ENCODE measurements around the gene ZFYVE21.

Gene ZFYVE21

GRCh38 chr14:103716899-103717411, 1.3 kb downstream of the ZFYVE21 start:
- Histone ChIP-seq H3K27me3 (ENCODE audit: low read depth, low read length) (no peaks in the 10 kb centered on the region), H3K4me1 (ENCODE audit: control insufficient read depth in 1 of 2, insufficient read depth in 2 of 2, low read length in 2 of 2) (peaks cover 3 to 50% of the 10 kb centered on the region in 2 donors), H3K36me3 (ENCODE audit: control insufficient read depth in 1 of 2, insufficient read depth in 2 of 2, low read length in 2 of 2) (no peaks in the 10 kb centered on the region), H3K4me3 (ENCODE audit: low read depth in 1 of 2, low read length in 2 of 2) (peak overlapping the region; percentile 56 to 84), H3K27ac (ENCODE audit: low read length) (no peak overlapping the region), H3K9me3 (ENCODE audit: control insufficient read depth in 1 of 2, low read length in 2 of 2) (no peaks in the 10 kb centered on the region)

- H3K4me3 ChIP-seq (ENCODE audit: low read depth in 1 of 2, low read length in 2 of 2) = peak overlapping the region; percentile 7 to 19
- no peak overlapping the region for H3K27ac ChIP-seq (ENCODE audit: low read length)
- no peaks in the 10 kb centered on the region for H3K9me3 ChIP-seq (ENCODE audit: control insufficient read depth in 1 of 2, low read length in 2 of 2)
- no peaks in the 10 kb centered on the region for H3K36me3 ChIP-seq (ENCODE audit: control insufficient read depth in 1 of 2, insufficient read depth in 2 of 2, low read length in 2 of 2)
- peaks cover 3 to 52% of the 10 kb centered on the region in 2 donors for H3K4me1 ChIP-seq (ENCODE audit: control insufficient read depth in 1 of 2, insufficient read depth in 2 of 2, low read length in 2 of 2)
- H3K27me3 ChIP-seq (ENCODE audit: low read depth, low read length) = no peaks in the 10 kb centered on the region
Measured at GRCh38 chr14:103718572-103718971, 3.0 kb downstream of the ZFYVE21 start.

- Histone ChIP-seq H3K4me1 (ENCODE audit: control insufficient read depth in 1 of 2, insufficient read depth in 2 of 2, low read length in 2 of 2) (peaks cover 8 to 59% of the 10 kb centered on the region in 2 donors), H3K27me3 (ENCODE audit: low read depth, low read length) (no peaks in the 10 kb centered on the region), H3K9me3 (ENCODE audit: control insufficient read depth in 1 of 2, low read length in 2 of 2) (no peaks in the 10 kb centered on the region), H3K36me3 (ENCODE audit: control insufficient read depth in 1 of 2, insufficient read depth in 2 of 2, low read length in 2 of 2) (no peaks in the 10 kb centered on the region), H3K4me3 (ENCODE audit: low read depth in 1 of 2, low read length in 2 of 2) (no peak overlapping the region), H3K27ac (ENCODE audit: low read length) (no peak overlapping the region)
Measured at GRCh38 chr14:103719751-103720150, 4.1 kb downstream of the ZFYVE21 start.

GRCh38 chr14:103721334-103722120, 5.9 kb downstream of the ZFYVE21 start:
- H3K36me3 ChIP-seq (ENCODE audit: control insufficient read depth in 1 of 2, insufficient read depth in 2 of 2, low read length in 2 of 2) = no peaks in the 10 kb centered on the region
- H3K4me1 ChIP-seq (ENCODE audit: control insufficient read depth in 1 of 2, insufficient read depth in 2 of 2, low read length in 2 of 2) = peaks cover 8 to 57% of the 10 kb centered on the region in 2 donors
- H3K9me3 ChIP-seq (ENCODE audit: control insufficient read depth in 1 of 2, low read length in 2 of 2) = no peaks in the 10 kb centered on the region
- no peak overlapping the region for H3K4me3 ChIP-seq (ENCODE audit: low read depth in 1 of 2, low read length in 2 of 2)
- no peak overlapping the region for H3K27ac ChIP-seq (ENCODE audit: low read length)
- no peaks in the 10 kb centered on the region for H3K27me3 ChIP-seq (ENCODE audit: low read depth, low read length)

- peak overlapping the region in 1 of 2 donors; percentile 1 for H3K4me3 ChIP-seq (ENCODE audit: low read depth in 1 of 2, low read length in 2 of 2)
- H3K27me3 ChIP-seq (ENCODE audit: low read depth, low read length) = no peaks in the 10 kb centered on the region
- H3K36me3 ChIP-seq (ENCODE audit: control insufficient read depth in 1 of 2, insufficient read depth in 2 of 2, low read length in 2 of 2) = peaks cover 0 to 13% of the 10 kb centered on the region in 2 donors
- no peak overlapping the region for H3K27ac ChIP-seq (ENCODE audit: low read length)
- H3K9me3 ChIP-seq (ENCODE audit: control insufficient read depth in 1 of 2, low read length in 2 of 2) = no peaks in the 10 kb centered on the region
- H3K4me1 ChIP-seq (ENCODE audit: control insufficient read depth in 1 of 2, insufficient read depth in 2 of 2, low read length in 2 of 2) = peaks cover 5 to 35% of the 10 kb centered on the region in 2 donors
Measured at GRCh38 chr14:103723748-103724081, 8.1 kb downstream of the ZFYVE21 start.

- Histone ChIP-seq H3K4me3 (ENCODE audit: low read depth in 1 of 2, low read length in 2 of 2) (peak overlapping the region in 1 of 2 donors; percentile 1), H3K27ac (ENCODE audit: low read length) (peak overlapping the region; percentile 23), H3K27me3 (ENCODE audit: low read depth, low read length) (no peaks in the 10 kb centered on the region), H3K9me3 (ENCODE audit: control insufficient read depth in 1 of 2, low read length in 2 of 2) (no peaks in the 10 kb centered on the region), H3K4me1 (ENCODE audit: control insufficient read depth in 1 of 2, insufficient read depth in 2 of 2, low read length in 2 of 2) (peaks cover 5 to 32% of the 10 kb centered on the region in 2 donors), H3K36me3 (ENCODE audit: control insufficient read depth in 1 of 2, insufficient read depth in 2 of 2, low read length in 2 of 2) (peaks cover 4 to 17% of the 10 kb centered on the region in 2 donors)
Measured at GRCh38 chr14:103724116-103724515, 8.5 kb downstream of the ZFYVE21 start.

GRCh38 chr14:103725001-103725682, 9.5 kb downstream of the ZFYVE21 start:
- Histone ChIP-seq H3K27ac (ENCODE audit: low read length) (no peak overlapping the region), H3K36me3 (ENCODE audit: control insufficient read depth in 1 of 2, insufficient read depth in 2 of 2, low read length in 2 of 2) (peaks cover 12 to 27% of the 10 kb centered on the region in 2 donors), H3K4me3 (ENCODE audit: low read depth in 1 of 2, low read length in 2 of 2) (no peak overlapping the region), H3K27me3 (ENCODE audit: low read depth, low read length) (no peaks in the 10 kb centered on the region), H3K9me3 (ENCODE audit: control insufficient read depth in 1 of 2, low read length in 2 of 2) (no peaks in the 10 kb centered on the region), H3K4me1 (ENCODE audit: control insufficient read depth in 1 of 2, insufficient read depth in 2 of 2, low read length in 2 of 2) (peaks cover 5 to 32% of the 10 kb centered on the region in 2 donors)

GRCh38 chr14:103725739-103726395, 10.3 kb downstream of the ZFYVE21 start:
- H3K36me3 ChIP-seq (ENCODE audit: control insufficient read depth in 1 of 2, insufficient read depth in 2 of 2, low read length in 2 of 2) = peaks cover 12 to 30% of the 10 kb centered on the region in 2 donors
- no peak overlapping the region for H3K4me3 ChIP-seq (ENCODE audit: low read depth in 1 of 2, low read length in 2 of 2)
- no peaks in the 10 kb centered on the region for H3K27me3 ChIP-seq (ENCODE audit: low read depth, low read length)
- H3K9me3 ChIP-seq (ENCODE audit: control insufficient read depth in 1 of 2, low read length in 2 of 2) = no peaks in the 10 kb centered on the region
- peaks cover 5 to 36% of the 10 kb centered on the region in 2 donors for H3K4me1 ChIP-seq (ENCODE audit: control insufficient read depth in 1 of 2, insufficient read depth in 2 of 2, low read length in 2 of 2)
- no peak overlapping the region for H3K27ac ChIP-seq (ENCODE audit: low read length)

GRCh38 chr14:103726474-103726873, 10.9 kb downstream of the ZFYVE21 start:
- no peaks in the 10 kb centered on the region for H3K27me3 ChIP-seq (ENCODE audit: low read depth, low read length)
- no peak overlapping the region for H3K27ac ChIP-seq (ENCODE audit: low read length)
- peaks cover 5 to 33% of the 10 kb centered on the region in 2 donors for H3K4me1 ChIP-seq (ENCODE audit: control insufficient read depth in 1 of 2, insufficient read depth in 2 of 2, low read length in 2 of 2)
- H3K36me3 ChIP-seq (ENCODE audit: control insufficient read depth in 1 of 2, insufficient read depth in 2 of 2, low read length in 2 of 2) = peaks cover 12 to 30% of the 10 kb centered on the region in 2 donors
- no peaks in the 10 kb centered on the region for H3K9me3 ChIP-seq (ENCODE audit: control insufficient read depth in 1 of 2, low read length in 2 of 2)
- H3K4me3 ChIP-seq (ENCODE audit: low read depth in 1 of 2, low read length in 2 of 2) = no peak overlapping the region

- Histone ChIP-seq H3K9me3 (ENCODE audit: control insufficient read depth in 1 of 2, low read length in 2 of 2) (no peaks in the 10 kb centered on the region), H3K4me3 (ENCODE audit: low read depth in 1 of 2, low read length in 2 of 2) (no peak overlapping the region), H3K27ac (ENCODE audit: low read length) (no peak overlapping the region), H3K4me1 (ENCODE audit: control insufficient read depth in 1 of 2, insufficient read depth in 2 of 2, low read length in 2 of 2) (peaks cover 5 to 28% of the 10 kb centered on the region in 2 donors), H3K36me3 (ENCODE audit: control insufficient read depth in 1 of 2, insufficient read depth in 2 of 2, low read length in 2 of 2) (peaks cover 19 to 35% of the 10 kb centered on the region in 2 donors), H3K27me3 (ENCODE audit: low read depth, low read length) (no peaks in the 10 kb centered on the region)
Measured at GRCh38 chr14:103727313-103727980, 11.8 kb downstream of the ZFYVE21 start.
